LNCaP clone FGC (cell line): ENCODE measurements around the gene COL15A1.

Experiments
- DNase-seq: peaks from one replicate; pipeline ENCODE4 v3.0.0-alpha.2; 2011; ENCODE audit warnings: low read depth
- H3K4me3 ChIP-seq: 2 replicates; pipeline ENCODE4 v1.5.1; 2011; ENCODE audit warnings: mild to moderate bottlenecking, low read depth, low read length, control low read depth
- TF ChIP-seq, protein P1 (sequence below): IDR thresholded peaks from 2 replicates; pipeline ENCODE4 v1.5.1; 2012; ENCODE audit warnings: mild to moderate bottlenecking; ENCODE audit not compliant: control insufficient read depth, insufficient read depth; ENCODE audit errors: extremely low read depth

The COL15A1 gene

DNA sequence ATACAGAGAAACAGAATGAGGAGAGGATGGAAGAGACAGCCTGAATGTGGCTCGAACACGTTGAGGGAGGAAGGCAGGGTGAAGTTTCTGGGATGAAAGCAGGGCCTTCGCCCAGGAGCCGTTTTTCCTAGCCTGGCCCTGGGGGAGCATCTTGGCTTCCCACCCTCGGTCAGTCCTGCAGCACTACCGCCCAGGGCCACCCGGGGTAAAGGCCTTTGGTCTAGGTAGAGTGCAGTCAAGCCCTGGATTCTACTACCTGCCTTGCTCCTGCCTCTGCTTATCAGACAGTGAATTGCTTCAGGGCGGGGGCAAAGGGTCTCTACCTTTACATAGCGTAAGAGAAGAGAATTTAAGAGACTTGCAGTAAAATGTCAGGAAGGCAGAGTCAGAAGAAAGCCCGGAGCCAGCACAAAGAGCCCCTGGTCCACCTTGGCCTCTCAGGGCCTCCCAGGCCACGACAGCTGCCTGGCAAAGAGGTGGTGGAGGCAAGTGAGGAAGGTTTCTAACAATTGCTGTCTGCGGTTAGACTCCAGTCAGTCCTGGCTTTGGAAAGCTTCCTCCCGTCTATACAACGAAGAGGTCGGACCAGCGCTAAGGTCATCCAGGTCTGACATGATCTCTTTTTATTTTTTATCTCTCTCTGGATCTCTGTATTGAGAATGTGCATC, 17.9 kb downstream of the COL15A1 start:
- DNase-seq: no peak
- TF ChIP-seq, protein P1, sequence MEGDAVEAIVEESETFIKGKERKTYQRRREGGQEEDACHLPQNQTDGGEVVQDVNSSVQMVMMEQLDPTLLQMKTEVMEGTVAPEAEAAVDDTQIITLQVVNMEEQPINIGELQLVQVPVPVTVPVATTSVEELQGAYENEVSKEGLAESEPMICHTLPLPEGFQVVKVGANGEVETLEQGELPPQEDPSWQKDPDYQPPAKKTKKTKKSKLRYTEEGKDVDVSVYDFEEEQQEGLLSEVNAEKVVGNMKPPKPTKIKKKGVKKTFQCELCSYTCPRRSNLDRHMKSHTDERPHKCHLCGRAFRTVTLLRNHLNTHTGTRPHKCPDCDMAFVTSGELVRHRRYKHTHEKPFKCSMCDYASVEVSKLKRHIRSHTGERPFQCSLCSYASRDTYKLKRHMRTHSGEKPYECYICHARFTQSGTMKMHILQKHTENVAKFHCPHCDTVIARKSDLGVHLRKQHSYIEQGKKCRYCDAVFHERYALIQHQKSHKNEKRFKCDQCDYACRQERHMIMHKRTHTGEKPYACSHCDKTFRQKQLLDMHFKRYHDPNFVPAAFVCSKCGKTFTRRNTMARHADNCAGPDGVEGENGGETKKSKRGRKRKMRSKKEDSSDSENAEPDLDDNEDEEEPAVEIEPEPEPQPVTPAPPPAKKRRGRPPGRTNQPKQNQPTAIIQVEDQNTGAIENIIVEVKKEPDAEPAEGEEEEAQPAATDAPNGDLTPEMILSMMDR: no peak
- no peak overlapping the region for H3K4me3 ChIP-seq

GRCh38 chr9:98962181-98962560, 18.5 kb downstream of the COL15A1 start:
- no peak for DNase-seq
- TF ChIP-seq, protein P1: no peak
- no peak overlapping the region for H3K4me3 ChIP-seq

- no peak overlapping the region for H3K4me3 ChIP-seq
- DNase-seq: no peak
- TF ChIP-seq, protein P1: no peak
Measured at GRCh38 chr9:98962861-98963260, 19.2 kb downstream of the COL15A1 start.

DNA sequence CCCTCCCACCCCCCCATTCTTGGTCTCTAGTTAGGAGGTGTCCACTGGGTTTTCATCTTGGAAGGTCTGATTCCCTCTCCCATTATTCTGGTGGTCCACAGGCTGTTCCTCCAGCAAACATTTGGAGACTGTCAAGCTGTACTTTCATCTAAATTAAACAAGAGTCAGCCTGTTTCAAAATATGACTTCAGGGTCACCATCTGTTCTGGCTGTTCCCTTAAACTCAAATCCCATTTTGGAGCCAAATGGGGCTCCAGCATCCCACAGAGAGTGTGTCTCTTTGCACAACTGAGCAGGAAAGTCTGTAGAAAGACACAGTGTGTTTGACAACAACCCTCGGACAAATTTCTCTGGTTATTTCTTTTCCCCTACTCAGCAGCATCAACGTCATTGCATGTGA, 20.5 kb downstream of the COL15A1 start:
- TF ChIP-seq, protein P1: no peak
- no peak for DNase-seq
- H3K4me3 ChIP-seq: no peak overlapping the region

- TF ChIP-seq, protein P1: no peak
- no peak for DNase-seq
- H3K4me3 ChIP-seq: no peak overlapping the region
Measured at GRCh38 chr9:98964911-98965336, 21.2 kb downstream of the COL15A1 start.

GRCh38 chr9:98966676-98967075, 23.0 kb downstream of the COL15A1 start:
- TF ChIP-seq, protein P1: no peak
- no peak overlapping the region for H3K4me3 ChIP-seq
- no peak for DNase-seq

- no peak overlapping the region for H3K4me3 ChIP-seq
- TF ChIP-seq, protein P1: no peak
- no peak for DNase-seq
Measured at GRCh38 chr9:98967257-98967656, 23.6 kb downstream of the COL15A1 start.
